Activated CD8-positive, alpha-beta memory T cell treated with anti-CD3 and anti-CD28 coated beads, Interleukin-2, amount 50 U/mL, for 1 hour (primary cell): Measurements from ENCODE around the gene EDEM3.
"Not testable (repeated sequence)": the region's sequence is repeated elsewhere in the genome, so short reads cannot be mapped to it uniquely, and the experiment has no call there.

Experiments used
- DNase-seq: peaks from one replicate; pipeline ENCODE4 v3.0.0-alpha.2; 2020; ENCODE audit errors: extremely low read depth

EDEM3 gene

DNA sequence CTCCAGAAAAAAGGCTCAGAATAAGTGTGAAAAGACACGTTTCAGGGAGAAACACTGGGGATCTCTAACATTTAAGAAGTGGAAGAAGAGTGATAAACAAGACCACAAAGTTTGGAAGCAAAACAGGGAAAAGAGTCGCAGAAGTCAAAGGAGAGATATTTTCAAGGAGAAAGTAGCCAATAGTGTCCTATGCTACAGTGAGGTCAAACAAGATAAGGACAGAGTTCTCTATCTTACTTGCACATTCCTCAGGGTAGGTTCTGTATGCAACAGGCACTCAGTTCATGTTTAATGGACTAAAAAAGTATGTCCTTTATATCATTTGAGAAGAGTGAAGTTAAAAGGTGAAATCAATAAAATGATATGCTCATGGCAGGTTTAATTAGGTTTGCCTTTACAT lies 13.8 kb upstream of the EDEM3 start:
- no peak for DNase-seq

DNA sequence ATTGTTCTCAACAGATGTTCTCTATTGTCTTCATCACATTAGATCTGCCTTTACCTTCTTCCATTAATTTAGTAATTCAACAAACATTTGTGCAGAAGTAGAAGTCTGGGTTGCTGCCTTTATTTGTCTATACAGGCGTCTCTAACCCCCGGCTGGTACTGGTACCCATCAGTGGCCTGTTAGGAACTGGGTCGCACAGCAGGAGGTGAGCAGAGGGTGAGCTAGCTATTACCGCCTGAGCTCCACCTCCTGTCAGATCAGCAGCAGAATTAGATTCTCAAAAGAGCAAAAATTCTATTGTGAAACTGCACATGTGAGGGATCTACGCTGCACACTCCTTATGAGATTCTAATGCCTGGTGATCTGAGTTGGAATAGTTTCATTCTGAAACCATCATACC lies 12.9 kb upstream of the EDEM3 start:
- no peak for DNase-seq

DNA sequence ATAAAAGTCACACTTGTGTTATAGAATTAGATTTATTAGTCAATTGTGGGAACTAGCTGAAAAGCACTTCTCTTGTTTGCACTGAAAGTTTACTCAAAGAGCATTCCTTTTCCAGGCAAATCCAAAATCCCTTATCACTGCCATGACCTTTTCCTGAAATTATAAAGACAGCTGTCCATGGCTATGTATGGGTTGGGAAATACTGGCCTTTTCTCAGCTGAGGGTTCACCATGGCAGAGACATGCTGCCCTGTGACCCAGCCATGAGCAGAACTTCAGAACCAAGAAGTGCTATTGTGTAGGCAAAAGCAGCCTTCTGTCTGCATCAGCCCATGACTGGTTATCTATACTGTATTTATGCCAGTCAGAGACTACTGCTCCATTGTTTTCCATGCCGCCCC lies 9.8 kb upstream of the EDEM3 start:
- DNase-seq = no peak

DNA sequence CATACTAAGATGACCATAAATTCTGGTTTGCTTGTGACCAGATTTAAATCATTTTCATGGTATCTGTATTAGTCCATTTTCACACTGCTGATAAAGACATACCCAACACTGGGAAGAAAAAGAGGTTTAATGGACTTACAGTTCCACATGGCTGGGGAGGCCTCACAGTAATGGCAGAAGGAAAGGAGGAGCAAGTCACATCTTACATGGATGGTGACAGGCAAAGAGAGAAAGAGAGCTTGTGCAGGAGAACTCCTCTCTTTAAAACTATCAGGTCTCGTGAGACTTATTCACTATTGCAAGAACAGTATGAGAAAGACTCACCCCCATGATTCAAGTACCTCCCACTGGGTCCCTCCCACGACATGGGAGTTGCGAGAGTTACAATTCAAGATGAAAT lies 8.9 kb upstream of the EDEM3 start:
- DNase-seq = not testable (repeated sequence)

DNA sequence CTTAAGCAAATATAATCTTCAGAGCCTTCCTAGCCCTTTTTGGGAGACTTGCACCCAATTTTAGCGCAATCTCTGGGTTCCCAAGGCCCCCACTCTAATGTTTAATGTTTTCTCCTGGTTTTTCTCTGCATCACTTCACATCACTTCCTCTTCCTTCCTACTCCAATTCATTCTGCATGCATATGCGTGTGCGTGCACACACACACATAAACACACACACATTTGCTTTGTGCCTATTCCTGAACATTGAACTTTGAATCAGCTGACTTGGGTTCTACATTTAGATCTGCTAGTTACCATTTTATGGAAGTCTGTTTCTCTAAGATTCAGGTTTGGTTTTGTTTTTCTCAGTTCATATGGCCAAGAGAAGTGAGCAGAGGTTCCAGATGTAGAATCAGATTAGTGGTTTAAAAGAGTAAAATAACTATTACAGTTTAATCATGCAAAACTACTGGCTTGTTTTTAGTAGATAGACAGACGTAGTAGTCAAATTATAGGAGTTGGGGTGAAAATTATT lies 7.4 kb upstream of the EDEM3 start:
- DNase-seq = no peak

DNA sequence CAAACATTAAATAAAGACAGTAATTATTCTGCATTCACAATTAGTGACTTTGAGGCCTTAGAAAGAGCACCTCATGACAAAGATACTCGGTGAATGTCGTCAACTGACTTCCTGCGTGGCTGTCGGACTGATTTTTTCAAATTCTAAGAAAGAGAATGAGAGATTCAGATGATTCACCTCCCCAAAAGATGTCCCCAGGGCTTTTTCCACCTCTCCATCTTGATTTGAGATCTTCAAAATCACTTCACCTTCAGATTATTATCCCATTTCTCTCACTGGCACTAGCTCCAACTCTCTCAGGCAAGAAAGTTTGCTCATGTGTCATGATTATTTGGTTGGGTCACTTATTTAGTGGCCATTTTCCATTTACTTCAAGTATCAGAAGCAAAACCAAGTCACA lies 5.0 kb upstream of the EDEM3 start:
- no peak for DNase-seq

DNA sequence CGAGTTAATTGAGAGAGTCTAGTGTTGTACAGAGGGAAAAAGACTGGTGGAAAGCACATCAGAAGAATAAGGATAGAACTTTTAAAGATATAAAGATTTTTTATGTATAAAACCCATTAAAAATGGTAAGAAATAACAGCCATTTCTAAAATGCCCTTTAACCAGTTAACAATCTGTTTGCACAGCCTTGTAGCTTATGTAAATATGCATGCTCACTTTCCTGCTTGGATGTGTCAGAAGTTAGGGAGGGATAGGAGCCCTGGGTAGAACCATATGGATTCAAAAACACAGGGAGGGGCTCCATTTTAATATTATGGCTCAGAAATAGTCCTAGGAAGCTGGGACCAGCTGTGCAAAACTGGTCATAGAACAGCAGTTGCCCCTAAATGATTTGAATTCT lies 4.5 kb upstream of the EDEM3 start:
- no peak for DNase-seq

DNA sequence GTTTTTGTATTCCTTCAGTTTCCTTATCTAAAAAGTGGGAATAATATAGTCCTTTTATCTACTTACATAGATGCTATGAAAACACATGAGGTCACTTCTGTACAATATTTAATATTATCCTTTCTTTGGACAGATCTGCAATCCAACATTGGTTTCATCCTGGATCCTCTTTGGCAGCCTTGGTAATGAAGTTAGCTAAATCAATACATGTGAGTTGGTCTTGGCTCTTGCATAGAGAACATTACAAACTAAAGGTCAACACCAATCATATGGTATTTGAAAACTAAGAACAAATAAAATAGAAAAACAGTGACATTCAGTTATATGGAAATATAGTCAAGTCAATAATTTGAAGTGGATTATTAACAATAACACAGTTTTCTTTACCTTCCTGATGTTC lies 3.2 kb upstream of the EDEM3 start:
- DNase-seq = no peak

DNA sequence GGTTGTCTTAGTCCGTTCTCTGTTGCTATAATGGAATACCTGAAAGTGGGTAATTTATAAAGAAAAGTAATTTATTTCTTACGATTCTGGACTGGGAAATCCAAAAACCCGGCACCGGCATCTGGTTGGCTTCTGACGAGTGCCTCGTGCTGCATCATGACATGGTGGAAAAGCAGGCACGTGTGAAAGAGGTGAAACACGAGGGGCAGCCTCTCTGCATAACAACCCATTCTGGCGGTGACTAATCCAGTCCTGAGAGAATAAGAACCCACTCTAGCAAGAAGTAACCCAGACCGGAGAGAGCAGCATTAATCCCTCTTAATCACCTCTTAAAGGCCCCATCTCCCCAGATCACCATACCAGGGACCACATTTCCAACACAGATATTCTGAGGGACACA lies 2.7 kb upstream of the EDEM3 start:
- DNase-seq = no peak

DNA sequence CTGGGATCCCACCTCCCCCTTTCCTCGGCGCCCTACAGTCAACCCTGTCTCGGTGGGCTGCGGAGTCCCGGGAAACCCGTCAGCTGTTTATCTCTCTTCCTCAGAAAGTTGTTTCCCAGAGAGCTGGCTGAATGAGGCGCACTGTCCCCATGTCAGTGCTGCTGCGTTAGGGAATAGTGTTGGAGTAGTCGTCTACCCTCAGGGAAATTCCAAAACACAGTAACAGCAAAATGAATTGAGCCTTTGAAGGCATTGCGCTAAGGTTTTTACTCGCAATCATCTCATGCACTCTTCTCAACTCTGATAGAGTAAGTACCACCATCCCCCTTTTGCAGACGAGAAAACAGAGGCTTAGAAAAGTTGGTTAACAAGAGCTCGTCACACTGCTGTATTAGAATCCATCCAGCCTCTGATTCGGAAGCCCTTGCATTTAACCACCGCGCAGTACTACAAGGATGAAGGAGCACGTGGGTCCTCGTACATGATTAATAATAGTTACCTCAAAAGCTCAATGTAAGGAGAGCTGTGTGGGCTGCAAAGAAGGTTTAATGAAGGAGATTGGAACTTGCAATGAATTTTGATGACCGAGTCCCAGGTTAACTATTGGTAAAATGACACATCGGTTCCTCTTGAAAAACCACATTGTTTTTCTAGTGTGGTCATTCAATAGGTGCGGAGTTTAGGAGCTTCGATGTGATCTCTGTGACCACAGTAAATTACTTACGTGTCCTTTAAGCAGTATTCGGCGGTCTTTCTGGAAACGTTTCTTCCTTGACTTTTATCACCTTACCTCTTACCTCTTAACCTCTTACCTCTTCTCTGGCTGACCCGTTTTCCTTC lies 788 bp upstream of the EDEM3 start:
- no peak for DNase-seq

DNA sequence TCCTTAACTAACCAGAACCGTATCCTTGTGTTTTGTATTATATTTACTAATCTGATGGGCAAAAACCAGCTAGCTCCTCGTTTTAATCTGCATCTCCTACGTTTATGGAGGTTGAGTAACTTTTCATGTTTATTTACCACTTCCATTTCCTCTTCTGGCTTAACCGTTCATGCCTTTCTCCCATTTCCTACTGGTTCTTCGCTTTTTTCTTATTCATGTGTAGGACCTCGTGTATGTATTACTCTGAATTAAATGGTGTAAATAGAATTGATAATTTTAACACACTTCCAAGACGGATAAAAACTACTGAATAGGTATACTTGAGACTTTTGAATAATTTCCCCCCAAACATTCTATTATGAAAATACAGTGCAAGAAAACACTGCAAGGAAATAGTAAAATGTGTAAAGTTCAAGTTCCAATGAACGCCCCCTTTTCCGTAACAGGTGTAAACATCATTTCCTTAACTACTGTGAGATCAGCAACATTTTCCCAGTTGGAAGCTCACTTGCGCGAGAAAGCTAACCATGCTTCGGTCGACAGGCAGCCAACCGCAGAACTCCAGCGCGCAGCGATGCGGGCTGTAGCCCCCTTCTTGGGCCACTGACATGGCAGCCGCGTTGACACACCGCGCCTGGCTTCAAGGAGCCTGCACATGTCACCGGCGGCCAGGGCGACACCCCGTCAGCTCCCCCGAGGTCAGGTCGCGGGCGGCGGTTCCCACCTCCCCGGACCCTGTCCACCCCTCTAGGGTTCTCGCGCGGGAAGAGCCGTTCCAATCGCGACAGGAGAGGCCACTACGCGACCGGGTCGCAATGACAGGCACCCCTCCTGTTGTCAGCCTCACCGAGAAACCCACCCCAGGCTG lies 816 bp downstream of the EDEM3 start:
- DNase-seq = no peak

DNA sequence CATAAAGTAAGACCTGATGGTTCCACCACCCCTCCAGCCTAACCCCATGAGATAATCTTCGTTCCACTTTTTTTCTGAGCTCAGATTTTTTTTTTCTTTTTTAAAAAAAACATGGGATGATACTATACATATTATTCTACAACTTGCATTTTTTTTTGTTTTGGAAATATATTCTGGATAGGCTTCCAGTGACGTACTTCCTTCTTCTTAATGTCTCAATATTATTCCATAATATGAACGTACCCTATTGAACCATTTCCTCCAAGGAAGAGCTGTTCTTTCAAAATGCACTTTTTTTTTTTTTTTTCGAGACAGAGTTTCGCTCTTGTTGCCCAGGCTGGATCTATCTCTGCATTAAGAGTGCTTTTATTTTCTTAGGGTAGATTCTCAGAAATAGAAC lies 1.5 kb downstream of the EDEM3 start:
- no peak for DNase-seq

DNA sequence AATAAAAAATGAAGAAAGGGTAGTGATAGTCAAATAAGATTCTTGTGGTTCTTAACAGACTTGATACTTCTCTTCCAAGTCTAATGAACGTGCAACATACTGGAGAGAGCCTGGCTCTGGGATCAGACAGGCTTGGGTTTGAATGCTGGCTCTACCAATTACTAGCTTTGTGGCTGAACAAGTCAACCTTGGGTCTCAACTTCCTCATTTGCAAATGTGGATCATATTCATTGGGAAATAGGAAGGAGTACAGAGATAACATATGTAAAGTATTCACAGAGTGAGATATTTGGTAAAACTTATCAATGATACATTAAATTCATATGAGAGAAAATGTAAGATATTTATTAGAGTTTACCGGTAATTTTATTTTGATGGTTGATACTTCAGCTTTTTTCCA lies 2.0 kb downstream of the EDEM3 start:
- DNase-seq = no peak

DNA sequence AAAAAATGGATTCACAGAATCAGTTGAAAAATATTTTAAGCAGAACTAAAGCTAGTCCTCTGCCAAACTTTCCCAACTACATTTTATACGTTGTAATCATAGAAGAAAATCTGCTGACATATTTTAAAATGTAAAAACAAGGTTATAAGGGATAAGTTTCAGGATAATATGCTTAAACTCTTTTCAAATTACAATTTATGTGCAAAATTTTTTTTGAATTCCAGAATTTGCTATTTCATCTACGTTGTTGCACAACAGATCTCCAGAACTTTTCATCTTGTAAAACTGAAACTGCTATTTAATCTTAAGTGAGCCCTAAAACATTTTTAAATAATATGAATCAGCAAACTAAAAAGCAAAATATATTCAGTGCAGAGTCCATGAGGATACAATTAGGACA lies 5.9 kb downstream of the EDEM3 start:
- DNase-seq = no peak

DNA sequence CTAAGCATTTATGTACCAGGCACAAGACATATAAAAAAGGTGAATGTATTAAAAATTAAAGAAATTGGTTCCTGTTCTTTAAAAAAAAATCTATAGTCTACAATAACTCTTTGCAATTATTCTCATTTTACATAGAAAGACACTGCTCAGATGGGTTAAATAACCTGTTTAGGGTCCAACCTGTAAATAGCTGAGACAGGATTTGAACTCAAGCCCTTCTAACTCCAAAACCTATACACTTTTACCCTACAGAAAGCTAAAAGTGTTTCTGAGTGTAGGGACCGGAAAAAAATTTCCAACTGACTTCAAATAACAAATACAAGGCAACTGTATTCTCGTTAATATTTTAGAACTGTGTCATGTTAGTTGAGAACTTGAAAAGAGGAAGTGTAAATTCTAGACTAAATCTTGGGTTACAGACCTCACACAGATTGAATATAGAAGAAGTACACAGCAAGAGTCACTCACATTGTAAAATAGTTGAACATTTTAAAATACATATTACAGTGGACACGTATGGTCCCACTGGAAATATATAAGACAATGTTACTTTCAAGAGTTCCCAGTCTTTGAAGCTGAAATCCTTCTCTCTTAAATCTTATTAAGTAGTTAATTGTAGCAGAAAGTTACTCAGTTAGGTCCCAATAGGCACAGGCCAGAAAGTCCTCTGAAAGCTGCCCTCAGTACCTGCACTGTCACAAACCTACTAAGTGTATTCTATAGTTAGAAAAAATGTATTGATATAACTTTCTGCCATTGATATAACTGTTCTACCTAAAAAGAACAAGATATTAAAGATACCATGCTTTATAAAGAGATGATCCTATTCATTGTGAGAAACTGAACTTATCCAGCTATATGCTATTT lies 7.3 kb downstream of the EDEM3 start:
- DNase-seq = no peak

DNA sequence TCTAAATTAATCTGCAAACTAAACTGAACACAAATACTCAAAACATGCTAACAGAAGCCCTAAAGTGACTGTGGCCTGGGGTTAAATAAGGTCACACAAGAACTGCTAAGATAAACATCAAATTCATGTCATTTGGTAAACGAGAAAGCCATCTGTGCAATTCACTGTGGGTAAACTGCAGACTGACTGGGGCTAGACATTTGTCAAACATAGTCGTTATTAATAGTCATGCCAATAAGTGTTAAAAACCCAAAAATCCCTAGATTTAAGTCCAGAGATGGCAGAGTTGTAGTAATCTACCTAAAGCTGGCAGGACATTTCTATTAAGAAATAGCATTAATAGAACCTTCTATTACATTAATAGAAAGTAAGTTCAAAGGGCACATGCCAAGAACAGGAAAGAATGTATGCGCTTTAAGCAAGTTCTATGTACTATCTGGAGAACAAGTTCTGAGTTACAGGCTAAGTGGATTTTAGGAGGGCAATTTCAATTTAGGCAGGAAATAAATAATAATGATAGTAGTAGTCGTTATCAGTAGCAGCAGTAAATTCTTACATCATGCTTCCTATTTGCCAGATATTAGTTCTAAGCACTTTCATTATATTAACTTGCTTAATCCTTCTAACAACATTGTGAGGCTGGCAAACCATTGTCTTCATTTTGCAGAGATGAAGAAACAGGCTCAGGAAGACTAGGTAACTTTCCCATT lies 8.6 kb downstream of the EDEM3 start:
- no peak for DNase-seq

DNA sequence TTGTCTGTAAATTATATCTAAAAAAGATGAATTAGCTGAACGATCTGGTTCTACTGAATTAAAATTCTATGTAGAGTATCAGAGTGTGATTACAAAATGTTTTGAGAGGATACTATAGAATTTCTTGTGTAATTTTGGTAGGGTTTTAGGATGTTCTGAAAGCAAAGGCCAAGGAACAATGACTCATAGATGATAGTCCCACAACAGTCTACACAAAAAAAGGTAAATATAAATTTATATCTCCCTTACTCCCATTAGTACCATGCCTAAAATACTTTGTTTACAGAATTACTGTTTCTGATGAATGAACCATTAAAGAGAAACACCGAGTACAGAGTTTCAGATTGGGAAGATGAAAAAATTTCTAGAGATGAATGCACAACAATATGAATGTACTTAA lies 9.5 kb downstream of the EDEM3 start:
- DNase-seq = no peak

DNA sequence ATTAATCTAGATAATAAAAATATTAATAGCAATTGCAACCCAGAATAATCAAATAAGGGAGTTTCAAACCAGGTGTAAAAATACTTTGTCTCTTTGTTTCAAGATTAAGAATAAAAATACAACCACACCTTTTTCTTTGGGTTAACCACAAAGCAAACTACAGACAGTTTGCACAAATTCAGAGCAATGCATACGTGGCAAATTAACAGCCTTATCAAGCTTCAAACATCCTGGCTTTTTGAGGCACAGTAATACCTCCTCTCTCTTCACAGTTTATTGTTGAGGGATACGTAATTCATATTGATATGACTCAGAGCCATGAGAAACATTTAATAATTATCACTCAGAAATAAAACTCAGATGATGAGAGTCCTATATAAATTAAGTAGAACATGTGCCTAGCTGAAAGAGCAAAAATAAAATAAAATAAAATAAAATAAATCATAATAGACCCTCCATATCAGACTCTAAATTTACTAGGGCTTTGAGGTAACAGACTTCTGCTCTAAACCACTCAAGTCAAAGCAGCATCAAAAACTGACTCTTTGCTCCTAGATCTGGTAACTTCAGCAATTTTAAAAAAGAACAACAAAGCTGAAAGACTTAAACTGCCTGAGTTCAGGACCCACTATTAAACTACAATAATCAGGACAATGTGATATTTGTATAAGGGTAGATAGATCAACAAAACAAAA lies 11.4 kb downstream of the EDEM3 start:
- no peak for DNase-seq

DNA sequence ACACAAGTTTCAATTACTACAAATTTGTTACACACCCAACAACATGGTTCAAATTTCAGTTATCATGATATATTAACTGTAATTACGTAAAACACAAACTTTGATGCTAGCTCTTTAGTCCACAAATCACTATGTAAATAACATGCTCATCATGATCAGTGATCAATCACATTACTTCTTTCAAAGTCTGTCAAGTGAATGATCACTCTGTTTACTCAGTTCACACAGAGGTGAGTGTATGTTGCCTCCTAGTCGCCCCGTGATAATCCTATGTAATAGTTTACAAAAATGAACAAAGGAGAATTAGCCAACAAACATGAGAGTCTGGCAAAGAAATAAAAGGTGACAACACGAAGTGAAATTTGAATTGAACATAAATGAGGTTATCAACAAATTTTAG lies 14.3 kb downstream of the EDEM3 start:
- no peak for DNase-seq

DNA sequence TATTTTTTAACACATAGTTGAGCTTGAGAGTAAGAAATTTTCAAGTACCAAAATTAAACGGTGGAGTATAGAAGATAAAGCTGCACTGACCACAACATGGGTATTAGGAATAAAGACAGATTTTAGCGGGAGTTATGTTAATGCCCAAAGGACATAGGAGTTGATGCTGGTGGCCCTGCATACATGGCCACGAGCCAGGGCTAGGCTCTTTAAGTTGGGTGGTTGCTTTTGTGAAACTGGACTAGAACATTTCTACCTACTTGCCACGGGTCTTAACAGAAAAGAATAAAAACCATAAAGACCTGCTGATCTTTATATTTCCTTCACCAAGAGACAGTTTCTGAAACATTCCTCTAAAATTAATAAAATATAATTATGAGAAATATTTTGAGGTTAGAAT lies 14.9 kb downstream of the EDEM3 start:
- no peak for DNase-seq

DNA sequence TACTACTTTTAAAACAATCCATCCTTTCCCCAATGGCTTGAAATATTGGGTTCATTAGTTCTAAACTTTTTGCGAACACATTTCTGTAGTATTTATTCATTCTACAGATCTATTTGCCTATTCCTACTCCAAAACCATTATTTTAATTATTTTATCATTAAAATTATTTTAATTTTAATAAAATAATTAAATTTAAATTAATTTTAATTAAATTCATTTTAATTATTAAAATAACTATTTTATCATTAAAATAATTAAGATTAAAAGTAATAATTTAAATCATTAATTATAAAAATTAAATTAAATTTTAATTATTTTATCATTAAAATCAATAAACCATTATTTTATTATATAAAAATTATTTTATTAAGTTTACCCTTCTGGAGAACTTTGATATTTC lies 15.6 kb downstream of the EDEM3 start:
- DNase-seq = no peak
